AG10803 (cell line): Measurements from ENCODE around the gene TCEAL4.

Experiments used
- DNase-seq: peaks from one replicate; pipeline ENCODE4 v3.0.0; 2010; ENCODE audit warnings: low read depth
- H3K4me3 ChIP-seq: 2 replicates; pipeline ENCODE4 v1.5.1; 2011; ENCODE audit warnings: mild to moderate bottlenecking, low read length, control low read depth
- CTCF ChIP-seq: conservative IDR thresholded peaks from 2 replicates; pipeline ENCODE4 v1.5.1; 2011; ENCODE audit warnings: mild to moderate bottlenecking, low read length, control low read depth, inconsistent platforms

The TCEAL4 gene

GRCh38 chrX:103549916-103550315 lies 35.4 kb upstream of the TCEAL4 start:
- H3K4me3 ChIP-seq, result no peak overlapping the region
- DNase-seq, result peak; percentile 8
- TF ChIP-seq CTCF, result no peak

- no peak for TF ChIP-seq CTCF
- DNase-seq, result no peak
- H3K4me3 ChIP-seq, result no peak overlapping the region
Measured at GRCh38 chrX:103550415-103551051, 34.8 kb upstream of the TCEAL4 start.

- TF ChIP-seq CTCF, result no peak
- peak; percentile 1 for DNase-seq
Measured at GRCh38 chrX:103552236-103552635, 33.1 kb upstream of the TCEAL4 start.

GRCh38 chrX:103554687-103555424 lies 30.5 kb upstream of the TCEAL4 start:
- no peak for TF ChIP-seq CTCF
- DNase-seq, result peak; percentile 36
- peak overlapping the region; percentile 50 for H3K4me3 ChIP-seq

More at GRCh38 chrX:103552236-103552635, 33.1 kb upstream of the TCEAL4 start:
- H3K4me3 ChIP-seq, result no peak overlapping the region

GRCh38 chrX:103556963-103557612 lies 28.2 kb upstream of the TCEAL4 start:
- no peak for DNase-seq
- TF ChIP-seq CTCF, result no peak
- no peak overlapping the region for H3K4me3 ChIP-seq

DNA sequence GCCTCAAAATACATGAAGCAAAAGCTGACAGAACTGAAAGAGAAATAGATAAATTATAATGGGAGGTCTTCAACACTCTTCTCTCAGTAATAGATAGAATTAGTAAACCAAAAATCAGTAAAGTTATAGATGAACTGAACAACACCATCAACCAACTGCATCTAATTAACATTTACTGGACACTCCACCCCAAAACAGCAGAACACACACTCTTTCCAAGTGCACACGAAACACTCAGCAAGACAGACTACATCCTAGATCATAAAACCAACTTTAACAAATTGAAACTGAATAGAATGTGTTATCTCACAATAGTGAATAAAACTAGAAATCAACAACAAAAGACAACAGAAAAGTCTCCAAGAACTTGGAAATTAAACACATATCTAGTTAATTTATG lies 25.1 kb upstream of the TCEAL4 start:
- no peak for DNase-seq
- no peak overlapping the region for H3K4me3 ChIP-seq
- no peak for TF ChIP-seq CTCF

DNA sequence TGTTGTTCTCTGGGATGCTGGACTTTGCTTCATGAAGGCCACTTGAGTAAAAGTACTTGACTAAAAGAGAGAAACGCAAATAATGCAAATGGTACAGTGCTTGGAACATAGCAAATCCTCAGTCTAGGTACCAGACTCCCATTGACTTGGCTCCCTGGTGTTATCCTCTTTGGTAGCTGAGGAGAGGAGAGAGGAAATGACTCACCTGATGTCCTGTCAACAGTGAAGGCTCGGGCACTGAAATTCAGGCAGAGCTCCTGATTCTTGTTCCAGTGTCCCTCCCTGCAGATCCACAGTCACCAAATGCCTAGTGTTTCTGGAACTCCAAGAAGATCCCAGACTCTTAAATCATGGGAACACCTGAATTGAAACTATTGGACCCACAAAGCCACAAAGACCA lies 22.5 kb upstream of the TCEAL4 start:
- no peak for TF ChIP-seq CTCF
- peak; percentile 0 for DNase-seq
- no peak overlapping the region for H3K4me3 ChIP-seq
